ENCODE data around the gene LINS1. TPM values are rescaled to one million over a fixed set of nuclear protein-coding genes. Genes with fewer than 3 reads are reported as not detected.

LINS1 gene
- total and polyA plus RNA-seq, 2 donors from 2014 or later = 8.8 to 20.6 TPM

DNA sequence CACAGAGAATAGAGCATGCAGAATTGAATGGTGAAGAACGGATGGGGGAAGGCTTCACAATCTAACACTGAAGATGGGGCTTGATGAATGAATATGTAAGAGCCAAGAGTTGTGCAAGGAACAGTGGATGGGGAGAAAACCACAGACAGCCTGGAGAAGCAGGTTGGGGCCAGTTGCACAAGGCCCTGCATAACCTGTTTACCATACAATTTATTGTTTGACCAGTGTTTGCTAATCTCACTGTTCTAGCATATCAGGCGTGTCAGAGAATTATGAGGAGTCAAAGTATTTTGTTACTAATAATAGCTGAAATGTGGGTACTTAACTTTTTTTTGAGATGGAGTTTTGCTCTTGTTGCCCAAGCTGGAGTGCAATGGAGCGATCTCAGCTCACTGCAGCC, 36.4 kb downstream of the LINS1 start:
- H3K27me3 ChIP-seq (ENCODE audit: control insufficient read depth, insufficient read depth, low read length) = no peaks in the 10 kb centered on the region
- no peak for FAIRE-seq
- no peak for DNase-seq

DNA sequence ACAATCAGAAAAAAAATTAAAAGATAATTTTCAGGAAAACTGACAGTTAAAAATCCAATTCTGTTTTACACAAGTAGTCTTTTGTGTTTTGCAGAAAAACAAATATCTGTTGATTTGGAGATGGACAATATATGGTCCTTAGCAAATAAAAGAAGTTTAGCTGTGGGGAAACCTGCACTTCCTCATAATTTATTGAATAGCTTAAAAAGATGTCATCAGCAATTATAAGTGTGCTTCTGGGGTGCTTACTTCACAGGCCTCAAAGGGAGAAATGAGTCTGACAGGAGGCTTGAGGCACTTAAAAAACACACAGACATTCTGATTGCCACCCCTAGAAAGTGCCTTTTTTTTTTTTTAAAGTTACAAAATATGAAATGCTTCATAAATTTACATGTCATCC, 41.7 kb downstream of the LINS1 start:
- H3K27ac ChIP-seq (ENCODE audit: low read depth in 2 of 2, low read length in 2 of 2) = no peak overlapping the region
- intact Hi-C loops (cut with DNase I) = no loop called here

More for the DNA sequence above, 36.4 kb downstream of the LINS1 start:
- TF ChIP-seq, protein P1, sequence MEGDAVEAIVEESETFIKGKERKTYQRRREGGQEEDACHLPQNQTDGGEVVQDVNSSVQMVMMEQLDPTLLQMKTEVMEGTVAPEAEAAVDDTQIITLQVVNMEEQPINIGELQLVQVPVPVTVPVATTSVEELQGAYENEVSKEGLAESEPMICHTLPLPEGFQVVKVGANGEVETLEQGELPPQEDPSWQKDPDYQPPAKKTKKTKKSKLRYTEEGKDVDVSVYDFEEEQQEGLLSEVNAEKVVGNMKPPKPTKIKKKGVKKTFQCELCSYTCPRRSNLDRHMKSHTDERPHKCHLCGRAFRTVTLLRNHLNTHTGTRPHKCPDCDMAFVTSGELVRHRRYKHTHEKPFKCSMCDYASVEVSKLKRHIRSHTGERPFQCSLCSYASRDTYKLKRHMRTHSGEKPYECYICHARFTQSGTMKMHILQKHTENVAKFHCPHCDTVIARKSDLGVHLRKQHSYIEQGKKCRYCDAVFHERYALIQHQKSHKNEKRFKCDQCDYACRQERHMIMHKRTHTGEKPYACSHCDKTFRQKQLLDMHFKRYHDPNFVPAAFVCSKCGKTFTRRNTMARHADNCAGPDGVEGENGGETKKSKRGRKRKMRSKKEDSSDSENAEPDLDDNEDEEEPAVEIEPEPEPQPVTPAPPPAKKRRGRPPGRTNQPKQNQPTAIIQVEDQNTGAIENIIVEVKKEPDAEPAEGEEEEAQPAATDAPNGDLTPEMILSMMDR (IDR thresholded peaks at IDR 0.05; ENCODE audit: borderline replicate concordance, extremely low read depth, insufficient read depth) = no peak
- Histone ChIP-seq H3K36me3 (ENCODE audit: control insufficient read depth in 2 of 3, insufficient read depth in 3 of 3, low read length in 3 of 3) (peaks cover 0 to 11% (median 2%) of the 10 kb centered on the region in 3 donors), H3K9me3 (ENCODE audit: control insufficient read depth in 2 of 3, insufficient read depth in 1 of 3, low read length in 3 of 3) (no peaks in the 10 kb centered on the region), H3K27ac (ENCODE audit: low read depth in 2 of 2, low read length in 2 of 2) (no peak overlapping the region), H3K4me1 (ENCODE audit: control insufficient read depth in 2 of 3, insufficient read depth in 2 of 3, low read depth in 1 of 3, low read length in 3 of 3) (no peaks in the 10 kb centered on the region), H3K4me3 (ENCODE audit: low read length in 3 of 3) (no peak overlapping the region), H3K9ac (ENCODE audit: low read length in 3 of 3) (no peak overlapping the region)
- intact Hi-C loops (cut with DNase I) = no loop called here

GRCh38 chr15:100559330-100559729, 42.7 kb downstream of the LINS1 start:
- H3K27ac ChIP-seq (ENCODE audit: low read depth in 2 of 2, low read length in 2 of 2) = no peak overlapping the region
- DNase-seq = no peak
- no peaks in the 10 kb centered on the region for H3K27me3 ChIP-seq (ENCODE audit: control insufficient read depth, insufficient read depth, low read length)
- intact Hi-C loops (cut with DNase I) = no loop called here
- TF ChIP-seq, protein P1 (IDR thresholded peaks at IDR 0.05; ENCODE audit: borderline replicate concordance, extremely low read depth, insufficient read depth) = no peak
- H3K4me3 ChIP-seq (ENCODE audit: low read length in 3 of 3) = no peak overlapping the region
- no peak for FAIRE-seq
- H3K4me1 ChIP-seq (ENCODE audit: control insufficient read depth in 2 of 3, insufficient read depth in 2 of 3, low read depth in 1 of 3, low read length in 3 of 3) = no peaks in the 10 kb centered on the region
- H3K36me3 ChIP-seq (ENCODE audit: control insufficient read depth in 2 of 3, insufficient read depth in 3 of 3, low read length in 3 of 3) = no peaks in the 10 kb centered on the region
- H3K9ac ChIP-seq (ENCODE audit: low read length in 3 of 3) = no peak overlapping the region
- no peaks in the 10 kb centered on the region for H3K9me3 ChIP-seq (ENCODE audit: control insufficient read depth in 2 of 3, insufficient read depth in 1 of 3, low read length in 3 of 3)

More for the DNA sequence above, 41.7 kb downstream of the LINS1 start:
- FAIRE-seq = no peak
- DNase-seq = no peak
- TF ChIP-seq, protein P1 (IDR thresholded peaks at IDR 0.05; ENCODE audit: borderline replicate concordance, extremely low read depth, insufficient read depth) = no peak
- Histone ChIP-seq H3K36me3 (ENCODE audit: control insufficient read depth in 2 of 3, insufficient read depth in 3 of 3, low read length in 3 of 3) (no peaks in the 10 kb centered on the region), H3K9me3 (ENCODE audit: control insufficient read depth in 2 of 3, insufficient read depth in 1 of 3, low read length in 3 of 3) (no peaks in the 10 kb centered on the region), H3K4me1 (ENCODE audit: control insufficient read depth in 2 of 3, insufficient read depth in 2 of 3, low read depth in 1 of 3, low read length in 3 of 3) (no peaks in the 10 kb centered on the region), H3K27me3 (ENCODE audit: control insufficient read depth, insufficient read depth, low read length) (no peaks in the 10 kb centered on the region), H3K4me3 (ENCODE audit: low read length in 3 of 3) (no peak overlapping the region), H3K9ac (ENCODE audit: low read length in 3 of 3) (no peak overlapping the region)

DNA sequence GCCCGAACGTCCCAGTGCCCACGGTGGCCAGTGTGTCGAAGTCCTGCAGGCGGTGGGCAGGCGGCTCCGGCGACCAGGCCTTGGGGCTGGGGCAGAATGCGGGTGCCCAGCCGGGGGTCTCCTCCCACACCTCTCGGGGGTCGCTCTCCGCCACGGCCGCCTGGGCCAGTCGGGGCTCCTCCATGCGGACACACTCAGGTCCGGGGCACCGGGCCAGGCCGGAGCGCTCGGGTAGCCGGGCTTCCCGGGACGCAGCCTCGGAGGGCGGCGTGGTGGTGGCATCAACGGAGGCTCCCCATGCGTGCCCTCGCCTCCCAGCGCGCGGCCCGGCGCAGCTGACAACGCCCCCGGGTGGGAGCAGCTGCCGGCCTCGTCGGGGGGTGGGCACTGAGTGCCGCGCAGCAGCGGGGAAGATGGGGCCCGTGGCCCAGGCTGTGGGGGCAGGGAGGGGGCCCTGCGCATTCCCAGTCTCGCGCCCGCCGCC, 43.2 kb downstream of the LINS1 start:
- DNase-seq = peak in 1 of 5 donors; percentile 70
- H3K9ac ChIP-seq (ENCODE audit: low read length in 3 of 3) = no peak overlapping the region
- H3K27me3 ChIP-seq (ENCODE audit: control insufficient read depth, insufficient read depth, low read length) = no peaks in the 10 kb centered on the region
- H3K27ac ChIP-seq (ENCODE audit: low read depth in 2 of 2, low read length in 2 of 2) = no peak overlapping the region
- TF ChIP-seq, protein P1 (IDR thresholded peaks at IDR 0.05; ENCODE audit: borderline replicate concordance, extremely low read depth, insufficient read depth) = no peak
- H3K4me3 ChIP-seq (ENCODE audit: low read length in 3 of 3) = no peak overlapping the region
- FAIRE-seq = no peak
- intact Hi-C loops (cut with DNase I) = no loop called here
- H3K4me1 ChIP-seq (ENCODE audit: control insufficient read depth in 2 of 3, insufficient read depth in 2 of 3, low read depth in 1 of 3, low read length in 3 of 3) = no peaks in the 10 kb centered on the region
- H3K9me3 ChIP-seq (ENCODE audit: control insufficient read depth in 2 of 3, insufficient read depth in 1 of 3, low read length in 3 of 3) = no peaks in the 10 kb centered on the region
- no peaks in the 10 kb centered on the region for H3K36me3 ChIP-seq (ENCODE audit: control insufficient read depth in 2 of 3, insufficient read depth in 3 of 3, low read length in 3 of 3)

All from kidney (tissue), 14 donors.